ENCODE measurements around the gene SNX22.

SNX22 gene

DNA sequence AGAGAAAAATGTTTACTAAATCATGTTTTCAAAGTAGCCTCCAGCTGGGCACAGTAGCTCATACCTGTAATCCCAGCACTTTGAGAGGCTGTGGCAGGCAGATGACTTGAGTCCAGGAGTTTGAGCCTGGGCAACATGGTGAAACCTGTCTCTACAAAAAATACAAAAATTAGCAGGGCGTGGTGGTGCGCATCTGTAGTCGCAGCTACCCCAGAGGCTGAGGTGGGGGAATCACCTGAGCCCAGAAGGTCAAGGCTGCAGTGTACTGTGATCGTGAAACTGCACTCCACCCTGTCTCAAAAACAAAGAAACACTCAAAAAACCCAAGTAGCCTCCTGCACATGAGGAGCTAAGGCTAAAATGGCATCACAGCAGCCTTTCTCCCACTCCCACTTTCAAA is 12.9 kb downstream of the SNX22 start:
- H3K4me3 ChIP-seq (ENCODE audit: low read depth in 1 of 2, low read length in 1 of 2), result peak overlapping the region; percentile 78
- peaks cover 40 to 43% of the 10 kb centered on the region in 2 experiments for H3K4me1 ChIP-seq (ENCODE audit: control insufficient read depth in 1 of 2, insufficient read depth in 1 of 2, low read depth in 1 of 2, low read length in 1 of 2)
- H3K27me3 ChIP-seq, result no peaks in the 10 kb centered on the region
- peak overlapping the region; percentile 94 for H3K27ac ChIP-seq
- H3K9me3 ChIP-seq, result no peaks in the 10 kb centered on the region
- no peak for TF ChIP-seq CTCF (IDR thresholded peaks at IDR 0.05)
- H3K36me3 ChIP-seq, result peaks cover 21% of the 10 kb centered on the region

DNA sequence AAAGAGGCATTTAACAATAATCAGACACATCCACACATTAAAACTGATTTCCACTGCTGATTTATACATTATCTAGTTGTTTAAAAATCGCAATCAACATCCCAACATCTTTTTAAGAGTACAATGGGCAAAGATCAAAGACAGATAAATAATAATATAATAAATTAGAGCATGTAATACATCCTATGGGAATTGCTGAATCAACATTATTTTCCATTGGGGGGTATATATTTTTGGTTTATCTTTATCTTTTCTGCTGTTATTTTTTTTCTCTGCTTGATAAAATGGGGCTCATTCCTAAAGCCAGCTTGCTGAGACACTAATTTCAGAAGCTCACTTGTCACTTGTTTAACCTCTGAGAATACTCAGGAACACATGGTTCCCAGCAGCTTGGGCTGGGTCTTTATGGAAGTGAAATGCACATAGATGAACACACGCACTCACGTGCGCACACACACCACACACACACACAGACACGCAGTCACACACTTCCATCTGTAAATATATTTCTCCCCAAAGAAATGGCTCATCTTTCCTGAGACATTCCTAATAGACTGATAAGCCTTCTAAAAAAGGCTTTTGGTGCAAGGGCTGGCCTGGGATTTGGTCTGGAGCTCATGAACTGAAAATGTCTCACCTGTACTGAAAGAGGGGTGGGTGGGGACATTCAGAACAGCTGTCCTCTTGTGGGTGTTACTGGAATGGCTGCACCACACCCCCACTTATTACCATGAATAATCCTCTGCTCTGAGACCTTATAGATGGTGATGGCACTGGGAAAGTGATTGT is 14.8 kb downstream of the SNX22 start:
- Histone ChIP-seq H3K4me3 (ENCODE audit: low read depth in 1 of 2, low read length in 1 of 2) (no peak overlapping the region), H3K4me1 (ENCODE audit: control insufficient read depth in 1 of 2, insufficient read depth in 1 of 2, low read depth in 1 of 2, low read length in 1 of 2) (peaks cover 36 to 38% of the 10 kb centered on the region in 2 experiments), H3K27me3 (no peaks in the 10 kb centered on the region), H3K36me3 (peaks cover 14% of the 10 kb centered on the region), H3K9me3 (no peaks in the 10 kb centered on the region), H3K27ac (no peak overlapping the region)
- no peak for TF ChIP-seq CTCF (IDR thresholded peaks at IDR 0.05)

- TF ChIP-seq CTCF (IDR thresholded peaks at IDR 0.05), result no peak
- Histone ChIP-seq H3K4me3 (ENCODE audit: low read depth in 1 of 2, low read length in 1 of 2) (no peak overlapping the region), H3K27ac (no peak overlapping the region), H3K4me1 (ENCODE audit: control insufficient read depth in 1 of 2, insufficient read depth in 1 of 2, low read depth in 1 of 2, low read length in 1 of 2) (peaks cover 3 to 4% of the 10 kb centered on the region in 2 experiments), H3K36me3 (peaks cover 33% of the 10 kb centered on the region), H3K27me3 (no peaks in the 10 kb centered on the region), H3K9me3 (no peaks in the 10 kb centered on the region)
These were observed 28.8 kb downstream of the SNX22 start for GRCh38 chr15:64180235-64180824.

DNA sequence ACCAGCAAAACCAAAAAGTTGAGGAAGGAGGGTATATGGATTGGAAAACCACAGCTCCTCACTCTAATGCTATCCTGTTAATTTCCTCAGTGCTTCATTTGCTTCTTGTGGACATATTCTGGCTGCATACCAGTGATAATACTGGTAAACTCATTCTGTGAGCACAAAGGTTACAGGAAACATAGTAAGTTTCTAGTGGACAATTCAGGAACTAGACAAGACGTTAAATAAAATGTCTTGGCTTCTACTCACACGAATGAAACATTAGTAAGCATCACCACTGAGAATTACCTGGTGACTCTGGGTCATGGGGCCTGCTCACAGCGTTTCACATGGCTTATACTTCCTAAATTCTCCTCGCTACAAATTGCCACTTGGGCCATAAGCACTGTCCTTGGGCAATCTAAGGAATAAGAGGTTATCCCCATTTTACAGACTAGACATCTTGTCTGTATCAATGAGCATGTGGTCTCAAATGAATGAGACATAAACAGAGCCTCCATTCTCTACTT is 31.4 kb downstream of the SNX22 start:
- Histone ChIP-seq H3K36me3 (peaks cover 15% of the 10 kb centered on the region), H3K27me3 (no peaks in the 10 kb centered on the region), H3K27ac (no peak overlapping the region), H3K9me3 (no peaks in the 10 kb centered on the region), H3K4me3 (ENCODE audit: low read depth in 1 of 2, low read length in 1 of 2) (no peak overlapping the region), H3K4me1 (ENCODE audit: control insufficient read depth in 1 of 2, insufficient read depth in 1 of 2, low read depth in 1 of 2, low read length in 1 of 2) (peaks cover 6 to 10% of the 10 kb centered on the region in 2 experiments)
- no peak for TF ChIP-seq CTCF (IDR thresholded peaks at IDR 0.05)

- peaks cover 9% of the 10 kb centered on the region for H3K36me3 ChIP-seq
- H3K4me3 ChIP-seq (ENCODE audit: low read depth in 1 of 2, low read length in 1 of 2), result no peak overlapping the region
- peak overlapping the region; percentile 57 for H3K27ac ChIP-seq
- H3K4me1 ChIP-seq (ENCODE audit: control insufficient read depth in 1 of 2, insufficient read depth in 1 of 2, low read depth in 1 of 2, low read length in 1 of 2), result peaks cover 6 to 10% of the 10 kb centered on the region in 2 experiments
- H3K9me3 ChIP-seq, result no peaks in the 10 kb centered on the region
- H3K27me3 ChIP-seq, result no peaks in the 10 kb centered on the region
- TF ChIP-seq CTCF (IDR thresholded peaks at IDR 0.05), result no peak
These were observed 33.8 kb downstream of the SNX22 start for GRCh38 chr15:64185146-64185911.

Data from neutrophil (primary cell).